Measurements from ENCODE around the gene HBEGF.

HBEGF gene

GRCh38 chr5:140339636-140340035, 6.8 kb downstream of the HBEGF start:
- DNase-seq (ENCODE audit: extremely low read depth, low read depth): no peak
- no peak for TF ChIP-seq CTCF (IDR thresholded peaks at IDR 0.05; ENCODE audit: low read depth, low read length, missing control alignments)
- no peak overlapping the region for H3K4me3 ChIP-seq (replicated peaks; ENCODE audit: low read depth, low read length)

- no peak for TF ChIP-seq CTCF (IDR thresholded peaks at IDR 0.05; ENCODE audit: low read depth, low read length, missing control alignments)
- H3K4me3 ChIP-seq (replicated peaks; ENCODE audit: low read depth, low read length): no peak overlapping the region
- no peak for DNase-seq (ENCODE audit: extremely low read depth, low read depth)
These were observed 7.5 kb downstream of the HBEGF start for GRCh38 chr5:140338908-140339307.

DNA sequence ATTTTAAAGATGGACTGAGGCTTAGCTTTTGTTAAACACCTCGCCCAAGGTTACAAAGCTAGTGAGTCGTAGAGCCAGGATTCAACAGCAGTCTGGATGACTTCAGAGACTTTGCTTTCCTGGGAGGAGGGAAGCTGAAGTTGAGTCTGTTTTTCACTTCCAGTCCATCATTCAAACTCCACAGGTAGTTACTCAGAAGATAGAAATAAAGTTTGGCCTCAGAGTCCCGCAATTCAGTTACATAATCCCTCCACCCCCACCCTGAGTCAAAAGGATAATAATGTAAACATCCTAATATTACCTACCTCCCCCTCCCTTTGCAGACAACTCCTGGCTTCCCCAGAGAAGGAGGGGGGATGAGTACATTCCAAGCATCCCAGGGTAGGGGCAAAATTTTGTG, 8.1 kb downstream of the HBEGF start:
- H3K4me3 ChIP-seq (replicated peaks; ENCODE audit: low read depth, low read length): no peak overlapping the region
- TF ChIP-seq CTCF (IDR thresholded peaks at IDR 0.05; ENCODE audit: low read depth, low read length, missing control alignments): no peak
- DNase-seq (ENCODE audit: extremely low read depth, low read depth): no peak

GRCh38 chr5:140337880-140338279, 8.5 kb downstream of the HBEGF start:
- TF ChIP-seq CTCF (IDR thresholded peaks at IDR 0.05; ENCODE audit: low read depth, low read length, missing control alignments): no peak
- no peak for DNase-seq (ENCODE audit: extremely low read depth, low read depth)
- H3K4me3 ChIP-seq (replicated peaks; ENCODE audit: low read depth, low read length): no peak overlapping the region

- DNase-seq (ENCODE audit: extremely low read depth, low read depth): no peak
- no peak for TF ChIP-seq CTCF (IDR thresholded peaks at IDR 0.05; ENCODE audit: low read depth, low read length, missing control alignments)
- no peak overlapping the region for H3K4me3 ChIP-seq (replicated peaks; ENCODE audit: low read depth, low read length)
These were observed 10.0 kb downstream of the HBEGF start for GRCh38 chr5:140336388-140336787.

DNA sequence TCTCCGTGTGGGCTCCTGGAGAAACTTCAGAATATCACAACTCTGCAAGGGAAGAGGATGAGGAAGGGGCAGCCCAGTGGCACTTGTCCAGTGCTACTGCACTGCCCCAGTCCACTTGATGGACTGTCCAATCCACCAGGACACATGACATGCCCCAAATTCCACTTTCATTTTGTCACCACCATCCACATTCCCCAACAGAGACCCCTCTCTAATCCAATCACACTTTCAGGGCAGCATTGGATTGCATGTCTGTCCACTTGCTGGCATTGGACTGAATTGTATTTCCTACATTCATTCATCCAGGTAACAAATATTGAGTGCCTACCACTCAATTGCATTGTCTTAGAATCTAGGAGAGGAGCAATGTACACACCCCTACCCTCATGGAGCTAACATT, 14.8 kb downstream of the HBEGF start:
- no peak for TF ChIP-seq CTCF (IDR thresholded peaks at IDR 0.05; ENCODE audit: low read depth, low read length, missing control alignments)

DNA sequence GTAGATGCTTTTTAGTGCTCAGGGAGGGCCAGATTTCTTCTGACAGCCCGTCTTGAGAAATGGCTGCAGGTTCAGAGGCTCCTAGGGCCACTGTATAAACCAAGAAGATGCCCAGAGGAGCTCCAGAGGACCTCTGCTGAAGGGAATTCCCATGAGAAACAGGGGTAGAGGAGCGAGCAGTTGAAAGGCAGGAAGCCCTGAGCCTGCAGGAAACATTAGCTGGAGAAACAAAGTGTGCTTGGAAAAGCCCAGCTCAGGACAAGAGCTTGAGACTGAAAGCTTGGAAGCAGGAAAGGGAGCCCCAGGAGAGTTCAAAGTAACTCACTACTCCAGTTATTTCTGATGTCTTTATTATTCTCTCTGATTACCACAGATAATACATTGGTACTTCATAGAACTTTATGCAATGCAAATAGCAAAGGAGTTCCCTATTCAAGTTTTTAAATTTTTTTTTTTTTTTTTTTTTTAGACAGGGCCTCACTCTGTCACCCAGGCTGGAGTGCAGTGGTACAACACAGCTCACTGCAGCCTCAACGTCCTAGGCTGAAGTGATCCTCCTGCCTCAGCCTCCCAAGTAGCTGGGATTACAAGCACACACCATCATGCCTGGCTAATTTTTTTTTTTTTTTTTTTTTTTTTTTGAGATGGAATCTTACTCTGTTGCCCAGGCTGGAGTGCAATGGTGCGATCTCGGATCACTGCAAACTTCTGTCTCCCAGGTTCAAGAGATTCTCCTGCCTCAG, 16.5 kb downstream of the HBEGF start:
- DNase-seq (ENCODE audit: extremely low read depth, low read depth): no peak
- H3K4me3 ChIP-seq (replicated peaks; ENCODE audit: low read depth, low read length): no peak overlapping the region
- no peak for TF ChIP-seq CTCF (IDR thresholded peaks at IDR 0.05; ENCODE audit: low read depth, low read length, missing control alignments)

More for the DNA sequence above, 14.8 kb downstream of the HBEGF start:
- no peak overlapping the region for H3K4me3 ChIP-seq (replicated peaks; ENCODE audit: low read depth, low read length)
- DNase-seq (ENCODE audit: extremely low read depth, low read depth): no peak
